Measurements from ENCODE around the gene METRNL.

Gene METRNL

GRCh38 chr17:83125515-83126274, 46.3 kb downstream of the METRNL start:
- no peak for DNase-seq (ENCODE audit: extremely low read depth, low read depth)
- TF ChIP-seq, protein P1, sequence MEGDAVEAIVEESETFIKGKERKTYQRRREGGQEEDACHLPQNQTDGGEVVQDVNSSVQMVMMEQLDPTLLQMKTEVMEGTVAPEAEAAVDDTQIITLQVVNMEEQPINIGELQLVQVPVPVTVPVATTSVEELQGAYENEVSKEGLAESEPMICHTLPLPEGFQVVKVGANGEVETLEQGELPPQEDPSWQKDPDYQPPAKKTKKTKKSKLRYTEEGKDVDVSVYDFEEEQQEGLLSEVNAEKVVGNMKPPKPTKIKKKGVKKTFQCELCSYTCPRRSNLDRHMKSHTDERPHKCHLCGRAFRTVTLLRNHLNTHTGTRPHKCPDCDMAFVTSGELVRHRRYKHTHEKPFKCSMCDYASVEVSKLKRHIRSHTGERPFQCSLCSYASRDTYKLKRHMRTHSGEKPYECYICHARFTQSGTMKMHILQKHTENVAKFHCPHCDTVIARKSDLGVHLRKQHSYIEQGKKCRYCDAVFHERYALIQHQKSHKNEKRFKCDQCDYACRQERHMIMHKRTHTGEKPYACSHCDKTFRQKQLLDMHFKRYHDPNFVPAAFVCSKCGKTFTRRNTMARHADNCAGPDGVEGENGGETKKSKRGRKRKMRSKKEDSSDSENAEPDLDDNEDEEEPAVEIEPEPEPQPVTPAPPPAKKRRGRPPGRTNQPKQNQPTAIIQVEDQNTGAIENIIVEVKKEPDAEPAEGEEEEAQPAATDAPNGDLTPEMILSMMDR (IDR thresholded peaks at IDR 0.05; ENCODE audit: low read depth, low read length): no peak

DNA sequence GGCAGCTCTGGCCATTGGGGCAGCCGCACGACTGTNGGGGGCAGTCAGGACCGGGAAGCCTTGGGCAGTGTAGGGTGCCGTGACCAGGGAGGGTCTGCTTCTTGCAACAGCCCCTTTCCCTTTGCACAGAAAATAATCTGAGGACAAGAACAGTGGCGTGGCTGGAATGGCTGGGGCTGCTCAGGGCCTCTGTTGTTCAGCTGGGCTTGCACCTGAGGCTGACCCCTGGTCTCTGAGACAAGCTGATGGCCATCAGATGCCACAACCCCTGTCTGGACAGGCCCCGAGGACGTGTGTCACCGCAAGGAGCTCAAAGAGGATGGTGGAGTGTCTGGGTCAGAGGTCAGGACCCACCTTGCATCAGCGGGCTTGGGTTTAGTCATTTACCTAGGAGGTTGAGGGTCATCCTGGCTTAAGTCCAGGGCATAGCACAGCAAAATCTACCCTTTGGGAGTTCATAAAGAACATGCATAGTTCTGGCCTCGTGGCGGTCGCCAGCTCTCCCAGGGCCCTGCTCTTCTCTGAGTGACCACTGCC, 46.9 kb downstream of the METRNL start:
- no peak for DNase-seq (ENCODE audit: extremely low read depth, low read depth)
- TF ChIP-seq, protein P1 (IDR thresholded peaks at IDR 0.05; ENCODE audit: low read depth, low read length): no peak

DNA sequence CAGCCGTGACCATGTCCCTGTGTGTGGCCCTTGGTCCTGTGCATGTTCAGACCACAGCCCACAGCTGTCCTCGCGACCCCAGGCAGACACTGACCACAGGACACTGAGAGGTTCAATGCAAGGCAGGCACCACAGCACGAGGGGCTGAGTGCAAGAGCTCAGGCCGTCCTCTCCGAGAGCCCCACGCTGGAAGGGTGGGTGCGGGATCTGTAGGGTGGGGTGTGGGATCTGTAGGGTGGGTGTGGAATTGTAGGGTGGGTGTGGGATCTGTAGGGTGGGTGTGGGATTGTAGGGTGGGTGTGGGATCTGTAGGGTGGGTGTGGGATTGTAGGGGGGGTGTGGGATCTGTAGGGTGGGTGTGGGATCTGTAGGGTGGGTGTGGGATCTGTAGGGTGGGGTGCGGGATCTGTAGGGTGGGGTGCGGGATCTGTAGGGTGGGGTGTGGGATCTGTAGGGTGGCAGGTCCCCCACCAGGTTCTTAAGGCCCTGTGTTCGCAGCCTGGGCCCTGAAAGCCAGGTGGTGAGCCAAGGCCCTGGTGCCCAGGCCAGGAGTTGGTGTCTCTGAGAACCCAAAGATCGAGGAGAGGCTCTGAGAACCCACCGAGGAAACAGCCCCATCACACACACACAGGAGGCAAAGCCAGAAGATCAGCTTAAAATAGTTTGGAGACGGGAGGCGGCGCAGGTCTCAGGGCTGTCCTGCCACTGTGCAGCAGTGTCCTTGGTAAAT, 48.2 kb downstream of the METRNL start:
- no peak for DNase-seq (ENCODE audit: extremely low read depth, low read depth)

DNA sequence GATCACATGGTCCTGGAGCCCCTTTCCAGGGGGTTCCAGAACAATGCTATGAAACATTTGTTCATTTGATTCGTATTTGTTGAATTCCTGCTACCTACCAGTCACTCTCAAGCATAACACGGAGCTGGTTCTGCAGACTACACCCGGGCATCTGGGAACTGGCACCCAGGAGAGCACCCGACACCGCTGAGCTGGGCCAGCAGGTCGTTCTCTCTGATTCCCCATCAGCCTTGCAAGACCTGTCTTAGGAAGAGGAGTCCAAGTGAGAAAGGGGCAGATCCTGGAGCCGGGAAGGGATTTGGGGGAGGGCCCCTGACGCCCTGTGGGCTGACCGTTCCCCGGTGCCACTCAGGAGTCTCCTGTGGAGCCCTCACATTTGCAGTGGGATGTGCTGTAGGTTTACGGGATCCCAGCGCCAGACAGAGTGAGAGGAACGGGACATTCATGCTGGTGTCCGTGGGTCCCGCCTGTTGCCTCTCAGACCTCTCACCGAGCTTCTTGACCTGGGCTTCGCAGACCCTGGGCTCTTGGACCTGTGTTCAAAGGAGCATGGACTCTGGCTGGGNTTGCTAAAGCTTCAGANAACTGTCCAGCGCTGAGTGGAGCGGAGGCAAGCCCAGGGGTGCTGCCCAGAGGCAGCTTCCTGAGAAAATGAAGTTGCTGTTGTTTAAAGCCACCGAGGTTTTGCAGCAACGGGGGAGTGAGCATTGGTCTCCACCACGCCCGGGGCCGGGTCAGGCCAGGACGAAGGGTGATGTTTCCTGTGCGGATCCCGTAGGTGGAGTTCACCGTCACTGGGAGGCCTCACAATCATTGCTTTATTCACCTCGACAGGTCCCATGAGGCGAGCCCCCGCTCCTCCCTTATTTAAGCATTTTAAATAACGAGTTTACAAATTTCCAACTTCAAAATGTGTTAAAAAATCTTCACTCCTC, 49.2 kb downstream of the METRNL start:
- TF ChIP-seq, protein P1 (IDR thresholded peaks at IDR 0.05; ENCODE audit: low read depth, low read length): no peak
- no peak for DNase-seq (ENCODE audit: extremely low read depth, low read depth)

More for the DNA sequence above, 48.2 kb downstream of the METRNL start:
- TF ChIP-seq, protein P1 (IDR thresholded peaks at IDR 0.05; ENCODE audit: low read depth, low read length): no peak

DNA sequence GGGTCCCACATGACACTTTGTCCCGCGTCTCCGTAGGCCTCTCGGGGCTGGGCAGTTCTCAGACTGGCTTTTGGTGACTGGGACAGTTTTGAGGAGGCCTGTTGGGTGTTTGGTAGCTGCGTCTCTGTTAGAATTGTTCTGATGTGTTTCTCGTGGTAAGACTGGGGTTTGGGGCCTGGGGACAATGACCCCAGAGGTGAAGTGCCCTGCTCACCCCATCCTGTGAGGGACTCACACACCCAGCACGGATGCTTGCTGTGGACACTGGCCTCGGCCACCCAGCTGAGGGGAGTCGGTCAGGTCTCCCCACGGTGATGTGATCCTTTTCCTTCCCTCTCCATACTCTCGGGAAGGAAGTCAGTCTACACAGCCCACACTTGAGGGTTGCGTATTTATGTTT, 50.3 kb downstream of the METRNL start:
- TF ChIP-seq, protein P1 (IDR thresholded peaks at IDR 0.05; ENCODE audit: low read depth, low read length): no peak
- DNase-seq (ENCODE audit: extremely low read depth, low read depth): no peak

DNA sequence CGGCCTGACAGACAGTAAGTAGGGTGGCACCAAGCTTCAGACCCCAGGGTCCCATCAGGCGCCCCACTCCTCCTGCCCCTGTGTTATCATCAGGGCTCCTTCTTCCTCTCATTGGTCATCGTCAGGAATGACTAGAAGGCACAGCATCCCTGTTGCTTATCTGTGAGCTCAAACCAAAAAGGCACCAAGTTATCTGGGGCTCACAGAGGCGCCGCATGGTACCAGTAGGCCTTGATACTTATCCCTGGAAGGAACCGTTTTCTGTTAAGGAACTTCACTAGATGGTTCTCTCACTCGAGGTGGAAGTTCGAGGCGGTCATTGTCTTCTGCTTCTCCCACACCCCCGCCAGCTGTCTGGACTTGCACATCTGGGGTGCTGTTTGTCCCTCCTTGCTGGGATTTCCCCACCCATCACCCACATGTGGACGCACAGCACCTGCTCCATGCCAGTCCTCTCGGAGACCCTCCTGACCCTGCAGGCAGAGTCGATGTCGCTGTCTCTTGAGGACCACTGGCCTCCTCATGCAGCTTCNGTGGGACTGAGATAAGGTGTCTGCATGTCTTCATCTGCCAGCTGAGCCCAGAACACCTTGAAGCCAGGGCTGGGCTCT, 52.1 kb downstream of the METRNL start:
- no peak for DNase-seq (ENCODE audit: extremely low read depth, low read depth)

More for the DNA sequence above, 52.1 kb downstream of the METRNL start:
- TF ChIP-seq, protein P1 (IDR thresholded peaks at IDR 0.05; ENCODE audit: low read depth, low read length): no peak

All from AG09319 (cell line).